Endothelial cell of umbilical vein (primary cell): ENCODE results near the gene EYS. TPM values are rescaled to one million over a fixed set of nuclear protein-coding genes. Genes with fewer than 3 reads are reported as not detected.

Experiments
- BruUV-seq: library from RNA; stranded (reverse); fragments of 400-500 nt; replicated peaks from 2 replicates; lab custom pipeline; 2021; lab: Mats Ljungman, UMichigan
- CTCF ChIA-PET: fragments of 300-600, 350-600 bp; sonication (Branson Sonifier 250); formaldehyde crosslinking; loops from one replicate; lab custom pipeline; 2021; ENCODE audit warnings: antibody characterized with exemption, inconsistent platforms; lab: Charles Lee
- POLR2A ChIA-PET: fragments of 300-600, 350-600 bp; sonication (Branson Sonifier 250); formaldehyde crosslinking; loops from one replicate; lab custom pipeline; 2021; ENCODE audit warnings: antibody characterized with exemption, inconsistent platforms; lab: Charles Lee
- DNase-seq: peaks from one replicate; pipeline ENCODE4 v3.0.0-alpha.2; 2011; ENCODE audit warnings: low read depth, low spot score
- FAIRE-seq: peaks from 2 replicates; lab custom pipeline; 2011; peaks lifted over from hg19 to GRCh38; lab: Jason Lieb, UNC
- H2AFZ ChIP-seq: 2 replicates; pipeline ENCODE4 v1.6.0; 2012; ENCODE audit warnings: low read depth, low read length, control low read depth, inconsistent platforms
- H3K27ac ChIP-seq: 2 replicates; pipeline ENCODE4 v1.5.1; 2011; ENCODE audit warnings: low read depth, mild to moderate bottlenecking, control low read depth, low read length, moderate library complexity; ENCODE audit not compliant: insufficient read depth
- H3K27me3 ChIP-seq, 2 experiments: 2 replicates each; pipeline versions ENCODE4 v1.6.0 to v1.6.1; 2011; ENCODE audit warnings: low read length in 2 of 2, mixed read lengths in 1 of 2; ENCODE audit not compliant: control insufficient read depth in 2 of 2, insufficient read depth in 2 of 2
- H3K36me3 ChIP-seq, 2 experiments: 2 replicates in 1 of 2; 3 replicates in 1 of 2; pipeline ENCODE4 v1.5.1; 2011; ENCODE audit warnings: low read length in 2 of 2, mild to moderate bottlenecking in 1 of 2, moderate library complexity in 1 of 2; ENCODE audit not compliant: control insufficient read depth in 2 of 2, insufficient read depth in 2 of 2; ENCODE audit errors: extremely low read depth in 1 of 2
- H3K4me1 ChIP-seq: 3 replicates; pipeline ENCODE4 v1.5.1; 2011; ENCODE audit warnings: mild to moderate bottlenecking, low read length; ENCODE audit not compliant: control insufficient read depth, insufficient read depth; ENCODE audit errors: extremely low read depth
- H3K4me2 ChIP-seq: 2 replicates; pipeline ENCODE4 v1.6.1; 2011; ENCODE audit warnings: low read length, control low read depth, mixed read lengths; ENCODE audit not compliant: insufficient read depth
- H3K4me3 ChIP-seq, 3 experiments: fragments of 200-600 bp in 1 of 3; sonication (generic), shearing (Covaris generic) in 1 of 3; replicated peaks in 1 of 3; 2 replicates each; pipeline ENCODE4 v1.5.1; 2011 to 2016; ENCODE audit warnings: control low read depth in 3 of 3, low read length in 3 of 3, mild to moderate bottlenecking in 2 of 3, inconsistent platforms in 1 of 3, low read depth in 1 of 3, moderate library complexity in 1 of 3; ENCODE audit not compliant: insufficient read depth in 1 of 3
- H3K79me2 ChIP-seq: 2 replicates; pipeline ENCODE4 v1.6.0; 2012; ENCODE audit warnings: low read length, inconsistent platforms; ENCODE audit not compliant: control insufficient read depth, insufficient read depth
- H3K9ac ChIP-seq: replicated peaks from 2 replicates; pipeline ENCODE3; 2011; ENCODE audit warnings: low read length, control low read depth; ENCODE audit not compliant: insufficient read depth; ENCODE audit errors: extremely low read depth
- H3K9me1 ChIP-seq: replicated peaks from 3 replicates; pipeline ENCODE4 v1.6.0; 2011; ENCODE audit warnings: mild to moderate bottlenecking, low read length; ENCODE audit not compliant: control insufficient read depth, insufficient read depth; ENCODE audit errors: extremely low read depth
- H3K9me3 ChIP-seq: replicated peaks from 2 replicates; pipeline ENCODE4 v1.5.1; 2012; ENCODE audit warnings: low read length, inconsistent platforms; ENCODE audit not compliant: control insufficient read depth, insufficient read depth
- H4K20me1 ChIP-seq: replicated peaks from 2 replicates; pipeline ENCODE3; 2011; ENCODE audit warnings: mild to moderate bottlenecking, low read length; ENCODE audit not compliant: control insufficient read depth, insufficient read depth; ENCODE audit errors: extremely low read depth
- EZH2 ChIP-seq: IDR thresholded peaks from 2 replicates; pipeline ENCODE4 v1.6.1; 2012; ENCODE audit warnings: borderline replicate concordance, low read depth, mild to moderate bottlenecking, moderate library complexity, low read length, inconsistent platforms; ENCODE audit not compliant: severe bottlenecking
- FOS ChIP-seq: IDR thresholded peaks from 2 replicates; pipeline ENCODE4 v1.6.1; 2011; ENCODE audit warnings: mild to moderate bottlenecking, low read length, moderate library complexity, borderline replicate concordance; ENCODE audit not compliant: insufficient read depth
- GATA2 ChIP-seq: IDR thresholded peaks from 2 replicates; pipeline ENCODE4 v1.7.0; 2011; ENCODE audit warnings: low read depth, mild to moderate bottlenecking, moderate library complexity, mixed read lengths, low read length; ENCODE audit not compliant: insufficient read length, insufficient read depth
- JUN ChIP-seq: IDR thresholded peaks from 2 replicates; pipeline ENCODE4 v1.6.1; 2011; ENCODE audit warnings: borderline replicate concordance, low read depth; ENCODE audit not compliant: insufficient read length, insufficient read depth
- MYC ChIP-seq: IDR thresholded peaks from one replicate; pipeline ENCODE4 v1.6.1; 2011; ENCODE audit warnings: mild to moderate bottlenecking, low read depth, low read length
- POLR2A ChIP-seq: IDR thresholded peaks from 2 replicates; pipeline ENCODE4 v1.6.1; 2012; ENCODE audit warnings: low read depth, mild to moderate bottlenecking, control low read depth, low read length
- POLR2AphosphoS5 ChIP-seq: IDR thresholded peaks from 2 replicates; pipeline ENCODE4 v1.6.1; 2012; ENCODE audit warnings: low read depth, mild to moderate bottlenecking, control low read depth, low read length, moderate library complexity; ENCODE audit not compliant: insufficient read depth
- dilution Hi-C: fragments of 300-500 bp; cut with MboI; formaldehyde crosslinking; loops from one replicate; pipeline ENCODE4 v1.15.0; 2019; ENCODE audit warnings: low sequenced_read_pairs; ENCODE audit not compliant: extremely low pct_ligation_motif_present
- intact Hi-C: fragments of 100-400 bp; cut with micrococcal nuclease; formaldehyde crosslinking; loops from one replicate; pipeline ENCODE4 v1.10.0; 2022
- polyA plus RNA-seq, 4 experiments: library from polyadenylated mRNA; depleted of rRNA in 3 of 4; stranded (reverse) in 3 of 4; unstranded in 1 of 4; fragments of >200 nt; gene quantifications; 2 replicates each; pipeline versions ENCODE4 v1.2.1 to v1.2.3, GENCODE V29; 2011 to 2012; ENCODE audit warnings: missing spikeins in 1 of 4
- total RNA-seq: library from RNA; stranded (reverse); gene quantifications from 2 replicates; pipeline ENCODE4 v1.2.3, GENCODE V29; 2021
- TF ChIP-seq, protein P1 (sequence below), 2 donors: IDR thresholded peaks; 1 replicate in 1 of 2; 2 replicates in 1 of 2; pipeline ENCODE4 v1.5.1; 2011; ENCODE audit warnings: low read length in 2 of 2, mild to moderate bottlenecking in 2 of 2, moderate library complexity in 2 of 2, control low read depth in 1 of 2, inconsistent platforms in 1 of 2, low read depth in 1 of 2; ENCODE audit not compliant: insufficient read depth in 1 of 2; ENCODE audit errors: extremely low read depth in 1 of 2

Gene EYS
- total and polyA plus RNA-seq, 2 donors (not counting 3 experiments of a cell fraction or from before 2014, with no cell fraction given): 0.01 to 0.27 TPM

DNA sequence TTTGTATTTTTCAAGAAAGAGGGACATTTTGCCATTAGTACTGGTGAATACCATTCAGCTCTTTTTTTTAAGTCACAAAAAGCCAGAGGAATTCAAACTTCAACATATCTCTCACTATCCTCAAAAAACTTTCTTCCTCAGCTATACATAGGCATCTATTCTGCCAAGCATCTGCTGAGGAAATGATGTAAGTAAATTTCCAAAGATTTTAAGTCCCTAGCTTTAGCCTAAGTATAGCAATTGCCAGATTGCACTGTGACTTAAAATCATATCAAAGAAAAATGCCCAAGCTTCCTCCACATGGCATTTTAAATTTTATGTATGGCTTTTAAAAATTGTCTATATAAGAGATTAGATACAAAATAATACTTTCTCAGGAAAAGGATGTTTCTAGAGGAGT is 237.4 kb downstream of the EYS start:
- Histone ChIP-seq H3K9ac (no peak overlapping the region), H3K9me1 (no peaks in the 10 kb centered on the region), H3K4me3 (no peak overlapping the region), H3K27me3 (no peaks in the 10 kb centered on the region), H3K36me3 (no peaks in the 10 kb centered on the region), H3K4me1 (no peaks in the 10 kb centered on the region), H3K79me2 (no peaks in the 10 kb centered on the region), H4K20me1 (no peaks in the 10 kb centered on the region), H2AFZ (no peak overlapping the region), H3K4me2 (no peak overlapping the region), H3K9me3 (no peaks in the 10 kb centered on the region), H3K27ac (no peak overlapping the region)
- FAIRE-seq (no peak), DNase-seq (no peak)
- intact Hi-C loops (no loop called here), dilution Hi-C loops (no loop called here)
- CTCF ChIA-PET: no interaction called here
- POLR2A ChIA-PET: no interaction called here
- BruUV-seq: no TSS peak
- TF ChIP-seq MYC (no peak), POLR2AphosphoS5 (no peak), EZH2 (no peak), GATA2 (no peak), POLR2A (no peak)

DNA sequence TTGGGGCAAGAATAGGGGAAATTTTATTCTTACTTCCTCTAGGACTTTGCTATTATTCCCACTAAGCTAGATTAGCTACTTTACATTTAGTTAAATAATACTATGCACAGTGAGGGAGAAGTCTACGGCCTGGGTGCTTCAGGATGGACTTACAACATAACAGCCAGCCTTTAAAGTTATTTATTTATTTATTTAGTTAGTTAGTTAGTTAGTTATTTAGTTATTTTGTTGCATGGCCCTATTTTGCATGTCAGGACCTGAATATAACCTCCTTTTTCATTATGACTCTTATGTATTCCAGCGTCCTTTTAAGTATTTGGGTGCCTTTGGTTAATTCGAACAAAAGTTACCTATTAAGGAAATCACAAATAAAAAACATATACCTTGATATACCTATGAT is 238.7 kb downstream of the EYS start:
- FAIRE-seq: no peak
- ChIA-PET CTCF (interaction anchor here (1.1 kb wide), 1 partner anchor 11 kb away, joined by 3 read pairs; no protein-coding TSS in a partner anchor), POLR2A (no interaction called here)
- Histone ChIP-seq H3K4me1 (no peaks in the 10 kb centered on the region), H2AFZ (no peak overlapping the region), H3K9me1 (no peaks in the 10 kb centered on the region), H3K27ac (no peak overlapping the region), H3K4me3 (no peak overlapping the region), H3K9me3 (no peaks in the 10 kb centered on the region), H3K4me2 (no peak overlapping the region), H3K79me2 (no peaks in the 10 kb centered on the region), H4K20me1 (no peaks in the 10 kb centered on the region), H3K9ac (no peak overlapping the region), H3K36me3 (no peaks in the 10 kb centered on the region), H3K27me3 (no peaks in the 10 kb centered on the region)
- intact Hi-C loops: no loop called here
- dilution Hi-C loops: no loop called here
- DNase-seq: no peak
- TF ChIP-seq JUN: no peak
- no peak for TF ChIP-seq FOS
- TF ChIP-seq GATA2: no peak
- TF ChIP-seq, protein P1, sequence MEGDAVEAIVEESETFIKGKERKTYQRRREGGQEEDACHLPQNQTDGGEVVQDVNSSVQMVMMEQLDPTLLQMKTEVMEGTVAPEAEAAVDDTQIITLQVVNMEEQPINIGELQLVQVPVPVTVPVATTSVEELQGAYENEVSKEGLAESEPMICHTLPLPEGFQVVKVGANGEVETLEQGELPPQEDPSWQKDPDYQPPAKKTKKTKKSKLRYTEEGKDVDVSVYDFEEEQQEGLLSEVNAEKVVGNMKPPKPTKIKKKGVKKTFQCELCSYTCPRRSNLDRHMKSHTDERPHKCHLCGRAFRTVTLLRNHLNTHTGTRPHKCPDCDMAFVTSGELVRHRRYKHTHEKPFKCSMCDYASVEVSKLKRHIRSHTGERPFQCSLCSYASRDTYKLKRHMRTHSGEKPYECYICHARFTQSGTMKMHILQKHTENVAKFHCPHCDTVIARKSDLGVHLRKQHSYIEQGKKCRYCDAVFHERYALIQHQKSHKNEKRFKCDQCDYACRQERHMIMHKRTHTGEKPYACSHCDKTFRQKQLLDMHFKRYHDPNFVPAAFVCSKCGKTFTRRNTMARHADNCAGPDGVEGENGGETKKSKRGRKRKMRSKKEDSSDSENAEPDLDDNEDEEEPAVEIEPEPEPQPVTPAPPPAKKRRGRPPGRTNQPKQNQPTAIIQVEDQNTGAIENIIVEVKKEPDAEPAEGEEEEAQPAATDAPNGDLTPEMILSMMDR (IDR thresholded peaks at IDR 0.05; ENCODE audit: extremely low read depth in 1 of 2, insufficient read depth in 1 of 2, low read depth in 1 of 2, low read length in 2 of 2): no peak
- no TSS peak for BruUV-seq
